Nephron (organoid): Measurements from ENCODE around the gene SYNGR4.

Experiments
- H3K27ac Mint-ChIP-seq, 3 experiments: 2 replicates each; pipeline ENCODE4 v1.8.0; 2020; ENCODE audit warnings: mixed read lengths in 3 of 3, mild to moderate bottlenecking in 2 of 3, moderate library complexity in 1 of 3
- H3K27me3 Mint-ChIP-seq: 2 replicates; pipeline ENCODE4 v1.8.0; 2021; ENCODE audit warnings: low read depth, mild to moderate bottlenecking, moderate library complexity, mixed read lengths
- H3K36me3 Mint-ChIP-seq: 2 replicates; pipeline ENCODE4 v1.8.0; 2020; ENCODE audit warnings: low read depth, mixed read lengths
- H3K4me1 Mint-ChIP-seq: 2 replicates; pipeline ENCODE4 v1.8.0; 2020; ENCODE audit warnings: mixed read lengths
- H3K4me3 Mint-ChIP-seq, 3 experiments: 2 replicates each; pipeline ENCODE4 v1.8.0; 2020; ENCODE audit warnings: mild to moderate bottlenecking in 3 of 3, mixed read lengths in 3 of 3, moderate library complexity in 2 of 3
- H3K9me3 Mint-ChIP-seq: 2 replicates; pipeline ENCODE4 v1.8.0; 2020; ENCODE audit warnings: mixed read lengths
- TF ChIP-seq, protein P1 (sequence below), 3 experiments: fragments of 200-600 bp; sonication (generic); IDR thresholded peaks; one replicate each; pipeline ENCODE4 v1.5.0; 2021; ENCODE audit warnings: antibody characterized with exemption in 3 of 3; ENCODE audit not compliant: unreplicated experiment in 3 of 3

The SYNGR4 gene

DNA sequence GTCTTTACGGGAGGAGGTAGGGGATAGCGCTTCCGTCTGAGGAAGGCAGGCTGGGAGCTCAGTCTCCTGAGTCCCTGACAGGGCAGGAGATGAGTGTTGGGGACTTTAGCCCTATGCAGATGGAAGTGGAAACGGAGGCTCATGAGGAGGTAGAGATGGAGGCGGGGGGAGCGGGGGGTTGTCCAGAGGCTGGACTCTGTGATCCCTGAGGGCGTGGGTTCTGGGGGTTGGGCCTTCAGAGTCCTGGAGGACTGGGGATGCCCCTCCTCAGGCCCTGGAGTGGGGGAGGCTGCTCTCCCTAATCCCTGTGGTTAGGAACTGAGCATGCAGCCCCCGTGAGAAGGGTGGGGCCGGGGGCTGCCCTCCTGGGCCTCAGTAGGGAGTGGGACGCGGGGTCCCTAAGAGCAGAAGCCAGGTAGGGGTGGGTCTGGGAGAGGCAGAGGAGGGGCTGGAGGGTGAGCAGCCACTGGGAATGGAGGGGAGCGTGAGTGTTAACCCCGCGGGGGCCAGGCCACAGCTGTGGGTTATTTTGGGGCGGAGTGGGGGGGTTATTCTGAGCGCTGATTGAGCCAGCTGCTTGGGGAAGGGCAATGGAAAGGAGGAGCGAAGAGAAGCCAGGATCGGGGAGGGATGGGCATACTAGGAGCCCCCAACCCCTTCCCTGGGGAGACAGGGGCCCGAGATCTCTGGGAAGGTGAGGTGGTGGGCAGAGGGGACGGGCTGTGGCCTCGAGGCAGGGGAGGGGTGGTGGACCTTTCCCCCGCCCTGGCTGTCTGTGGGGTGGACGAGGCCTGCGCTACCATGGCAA is 32.1 kb downstream of the SYNGR4 start:
- peak overlapping the region; percentile 68 to 85 (median 78) for H3K4me3 Mint-ChIP-seq
- no peaks in the 10 kb centered on the region for H3K9me3 Mint-ChIP-seq

GRCh38 chr19:48396824-48397176 is 32.6 kb downstream of the SYNGR4 start:
- Mint-ChIP-seq H3K9me3 (no peaks in the 10 kb centered on the region), H3K27ac (peak overlapping the region in 1 of 3 experiments; percentile 92), H3K36me3 (no peaks in the 10 kb centered on the region), H3K27me3 (peaks cover 43% of the 10 kb centered on the region), H3K4me1 (peaks cover 60% of the 10 kb centered on the region), H3K4me3 (peak overlapping the region; percentile 78 to 87 (median 85))
- TF ChIP-seq, protein P1, sequence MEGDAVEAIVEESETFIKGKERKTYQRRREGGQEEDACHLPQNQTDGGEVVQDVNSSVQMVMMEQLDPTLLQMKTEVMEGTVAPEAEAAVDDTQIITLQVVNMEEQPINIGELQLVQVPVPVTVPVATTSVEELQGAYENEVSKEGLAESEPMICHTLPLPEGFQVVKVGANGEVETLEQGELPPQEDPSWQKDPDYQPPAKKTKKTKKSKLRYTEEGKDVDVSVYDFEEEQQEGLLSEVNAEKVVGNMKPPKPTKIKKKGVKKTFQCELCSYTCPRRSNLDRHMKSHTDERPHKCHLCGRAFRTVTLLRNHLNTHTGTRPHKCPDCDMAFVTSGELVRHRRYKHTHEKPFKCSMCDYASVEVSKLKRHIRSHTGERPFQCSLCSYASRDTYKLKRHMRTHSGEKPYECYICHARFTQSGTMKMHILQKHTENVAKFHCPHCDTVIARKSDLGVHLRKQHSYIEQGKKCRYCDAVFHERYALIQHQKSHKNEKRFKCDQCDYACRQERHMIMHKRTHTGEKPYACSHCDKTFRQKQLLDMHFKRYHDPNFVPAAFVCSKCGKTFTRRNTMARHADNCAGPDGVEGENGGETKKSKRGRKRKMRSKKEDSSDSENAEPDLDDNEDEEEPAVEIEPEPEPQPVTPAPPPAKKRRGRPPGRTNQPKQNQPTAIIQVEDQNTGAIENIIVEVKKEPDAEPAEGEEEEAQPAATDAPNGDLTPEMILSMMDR (IDR thresholded peaks at IDR 0.05; ENCODE audit: unreplicated experiment in 3 of 3): no peak

More for the DNA sequence above, 32.1 kb downstream of the SYNGR4 start:
- peak overlapping the region in 2 of 3 experiments; percentile 21 to 43 for H3K27ac Mint-ChIP-seq
- no peaks in the 10 kb centered on the region for H3K36me3 Mint-ChIP-seq
- peaks cover 58% of the 10 kb centered on the region for H3K4me1 Mint-ChIP-seq
- H3K27me3 Mint-ChIP-seq: peaks cover 43% of the 10 kb centered on the region
- TF ChIP-seq, protein P1 (IDR thresholded peaks at IDR 0.05; ENCODE audit: unreplicated experiment in 3 of 3): no peak

GRCh38 chr19:48397263-48398101 is 33.3 kb downstream of the SYNGR4 start:
- H3K4me1 Mint-ChIP-seq: peaks cover 63% of the 10 kb centered on the region
- no peaks in the 10 kb centered on the region for H3K9me3 Mint-ChIP-seq
- H3K27me3 Mint-ChIP-seq: peaks cover 43% of the 10 kb centered on the region
- H3K27ac Mint-ChIP-seq: peak overlapping the region; percentile 49 to 94 (median 92)
- peak overlapping the region; percentile 86 to 90 (median 87) for H3K4me3 Mint-ChIP-seq
- H3K36me3 Mint-ChIP-seq: no peaks in the 10 kb centered on the region
- TF ChIP-seq, protein P1 (IDR thresholded peaks at IDR 0.05; ENCODE audit: unreplicated experiment in 3 of 3): no peak

GRCh38 chr19:48398102-48398374 is 33.9 kb downstream of the SYNGR4 start:
- Mint-ChIP-seq H3K27me3 (peaks cover 43% of the 10 kb centered on the region), H3K27ac (peak overlapping the region; percentile 49 to 94 (median 92)), H3K36me3 (no peaks in the 10 kb centered on the region), H3K9me3 (no peaks in the 10 kb centered on the region), H3K4me1 (peaks cover 58% of the 10 kb centered on the region), H3K4me3 (peak overlapping the region; percentile 86 to 90 (median 87))
- TF ChIP-seq, protein P1 (IDR thresholded peaks at IDR 0.05; ENCODE audit: unreplicated experiment in 3 of 3): no peak

DNA sequence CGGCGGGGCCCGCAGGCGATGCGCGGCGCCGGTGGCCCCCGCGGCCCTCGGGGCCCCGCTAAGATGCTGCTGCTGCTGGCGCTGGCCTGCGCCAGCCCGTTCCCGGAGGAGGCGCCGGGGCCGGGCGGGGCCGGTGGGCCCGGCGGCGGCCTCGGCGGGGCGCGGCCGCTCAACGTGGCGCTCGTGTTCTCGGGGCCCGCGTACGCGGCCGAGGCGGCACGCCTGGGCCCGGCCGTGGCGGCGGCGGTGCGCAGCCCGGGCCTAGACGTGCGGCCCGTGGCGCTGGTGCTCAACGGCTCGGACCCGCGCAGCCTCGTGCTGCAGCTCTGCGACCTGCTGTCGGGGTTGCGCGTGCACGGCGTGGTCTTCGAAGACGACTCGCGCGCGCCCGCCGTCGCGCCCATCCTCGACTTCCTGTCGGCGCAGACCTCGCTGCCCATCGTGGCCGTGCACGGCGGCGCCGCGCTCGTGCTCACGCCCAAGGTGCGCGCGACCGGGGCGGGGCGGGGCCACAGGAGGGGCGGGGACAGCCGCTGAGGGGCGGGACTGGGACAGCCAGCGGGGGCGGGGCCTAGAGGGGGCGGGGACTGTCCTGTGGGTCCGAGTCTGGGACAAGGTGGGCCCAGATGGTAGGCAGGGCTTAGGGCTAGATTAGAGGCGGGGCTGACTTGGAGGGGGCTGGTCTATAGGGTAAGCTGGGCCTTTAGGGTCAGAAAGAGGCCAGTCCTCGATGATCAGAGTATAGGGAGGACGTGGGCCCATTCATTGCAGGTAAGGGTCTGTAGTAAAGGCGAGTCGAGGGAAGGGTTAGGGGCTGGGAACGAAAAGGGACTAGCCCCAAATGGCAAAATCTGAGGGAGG is 34.4 kb downstream of the SYNGR4 start:
- Mint-ChIP-seq H3K27me3 (peaks cover 44% of the 10 kb centered on the region), H3K36me3 (no peaks in the 10 kb centered on the region), H3K4me3 (peak overlapping the region; percentile 86 to 88 (median 87)), H3K4me1 (peaks cover 58% of the 10 kb centered on the region), H3K9me3 (no peaks in the 10 kb centered on the region), H3K27ac (peak overlapping the region; percentile 78 to 94 (median 92))
- TF ChIP-seq, protein P1 (IDR thresholded peaks at IDR 0.05; ENCODE audit: unreplicated experiment in 3 of 3): no peak
